HEK293 (cell line): ENCODE measurements around the gene SH3BP5L.

Source experiments
- CTCF ChIA-PET: fragments of 350-600 bp; formaldehyde crosslinking; extraction: SDS; loops from one replicate; lab custom pipeline; 2021; ENCODE audit warnings: antibody characterized with exemption; lab: Yijun Ruan, JAX
- POLR2A ChIA-PET: fragments of 300-600 bp; formaldehyde crosslinking; extraction: SDS; loops from one replicate; lab custom pipeline; 2020; ENCODE audit warnings: antibody characterized with exemption, inconsistent platforms; lab: Yijun Ruan, JAX
- H3K27ac ChIP-seq: fragments of 200-500 bp; sonication (Bioruptor generic); 2 replicates; pipeline ENCODE4 v1.5.1; 2014; ENCODE audit warnings: low read depth, low read length, control low read depth, inconsistent platforms; ENCODE audit errors: extremely low read depth
- H3K36me3 ChIP-seq, 2 experiments: fragments of 200-500 bp in 1 of 2; sonication (Bioruptor generic) in 1 of 2; 1 replicate in 1 of 2; 2 replicates in 1 of 2; pipeline ENCODE4 v1.5.1; 2014 to 2017; ENCODE audit warnings: inconsistent platforms in 2 of 2, low read length in 2 of 2; ENCODE audit not compliant: control insufficient read depth in 2 of 2, insufficient read depth in 1 of 2
- H3K4me1 ChIP-seq: fragments of 200-500 bp; sonication (Bioruptor generic); 2 replicates; pipeline ENCODE4 v1.5.1; 2014; ENCODE audit warnings: mild to moderate bottlenecking, low read length, inconsistent platforms; ENCODE audit not compliant: control insufficient read depth, insufficient read depth
- H3K4me3 ChIP-seq: 2 replicates; pipeline ENCODE4 v1.5.1; 2011; ENCODE audit warnings: low read depth, mild to moderate bottlenecking, control low read depth, low read length, moderate library complexity
- H3K9me3 ChIP-seq: fragments of 200-500 bp; sonication (Bioruptor generic); 2 replicates; pipeline ENCODE4 v1.5.1; 2014; ENCODE audit warnings: low read depth, low read length, inconsistent platforms; ENCODE audit not compliant: control insufficient read depth, insufficient read depth
- EGR2 ChIP-seq: fragments of 450-650 bp; formaldehyde crosslinking; IDR thresholded peaks from 2 replicates; pipeline ENCODE4 v1.5.1; 2016; ENCODE audit warnings: low read depth, missing biosample characterization, missing genetic modification characterization
- IKZF3 ChIP-seq: fragments of 450-650 bp; IDR thresholded peaks from 2 replicates; pipeline ENCODE4 v1.5.0; 2018; ENCODE audit warnings: missing biosample characterization, mild to moderate bottlenecking, missing genetic modification characterization, moderate library complexity
- KLF16 ChIP-seq: fragments of 450-650 bp; formaldehyde crosslinking; IDR thresholded peaks from 2 replicates; pipeline ENCODE4 v1.5.1; 2017; ENCODE audit warnings: missing biosample characterization, missing genetic modification characterization
- SETDB1 ChIP-seq: IDR thresholded peaks from one replicate; pipeline ENCODE4 v1.6.1; 2017; ENCODE audit warnings: mild to moderate bottlenecking, low read length, moderate library complexity, mixed read lengths; ENCODE audit not compliant: insufficient read length
- SP3 ChIP-seq: fragments of 450-650 bp; formaldehyde crosslinking; IDR thresholded peaks from 2 replicates; pipeline ENCODE4 v1.5.1; 2016; ENCODE audit warnings: missing biosample characterization, missing genetic modification characterization
- YY1 ChIP-seq: fragments of 450-650 bp; formaldehyde crosslinking; IDR thresholded peaks from 2 replicates; pipeline ENCODE4 v1.5.1; 2018; ENCODE audit warnings: missing biosample characterization, missing genetic modification characterization
- ZEB2 ChIP-seq: fragments of 450-650 bp; formaldehyde crosslinking; IDR thresholded peaks from 2 replicates; pipeline ENCODE4 v1.5.1; 2016; ENCODE audit warnings: missing biosample characterization, missing genetic modification characterization
- ZNF132 ChIP-seq: fragments of 450-650 bp; formaldehyde crosslinking; IDR thresholded peaks from 2 replicates; pipeline ENCODE4 v1.5.1; 2017; ENCODE audit warnings: missing biosample characterization, missing genetic modification characterization, borderline replicate concordance
- ZNF16 ChIP-seq: fragments of 450-650 bp; formaldehyde crosslinking; IDR thresholded peaks from 2 replicates; pipeline ENCODE4 v1.5.1; 2016; ENCODE audit warnings: low read depth, missing biosample characterization, missing genetic modification characterization
- ZNF184 ChIP-seq: fragments of 450-650 bp; IDR thresholded peaks from 2 replicates; pipeline ENCODE4 v1.5.1; 2018; ENCODE audit warnings: missing biosample characterization, mild to moderate bottlenecking, missing genetic modification characterization
- ZNF2 ChIP-seq: fragments of 450-650 bp; formaldehyde crosslinking; IDR thresholded peaks from 2 replicates; pipeline ENCODE4 v1.5.1; 2016; ENCODE audit warnings: missing biosample characterization, missing genetic modification characterization
- ZNF202 ChIP-seq: fragments of 450-650 bp; formaldehyde crosslinking; IDR thresholded peaks from 2 replicates; pipeline ENCODE4 v1.5.1; 2016; ENCODE audit warnings: missing biosample characterization, missing genetic modification characterization, borderline replicate concordance
- ZNF292 ChIP-seq: fragments of 450-650 bp; formaldehyde crosslinking; IDR thresholded peaks from 2 replicates; pipeline ENCODE4 v1.5.1; 2016; ENCODE audit warnings: low read depth, missing biosample characterization, missing genetic modification characterization, borderline replicate concordance
- ZNF37A ChIP-seq: fragments of 450-650 bp; IDR thresholded peaks from 2 replicates; pipeline ENCODE4 v1.5.1; 2018; ENCODE audit warnings: missing biosample characterization, missing genetic modification characterization
- ZNF514 ChIP-seq: fragments of 450-650 bp; formaldehyde crosslinking; IDR thresholded peaks from 2 replicates; pipeline ENCODE4 v1.5.1; 2016; ENCODE audit warnings: missing biosample characterization, missing genetic modification characterization
- ZNF558 ChIP-seq: fragments of 450-650 bp; formaldehyde crosslinking; IDR thresholded peaks from 2 replicates; pipeline ENCODE4 v1.5.1; 2016; ENCODE audit warnings: missing biosample characterization, missing genetic modification characterization
- ZNF664 ChIP-seq: fragments of 450-650 bp; formaldehyde crosslinking; IDR thresholded peaks from 2 replicates; pipeline ENCODE4 v1.5.1; 2016; ENCODE audit warnings: missing biosample characterization, missing genetic modification characterization
- ZNF747 ChIP-seq: fragments of 450-650 bp; formaldehyde crosslinking; IDR thresholded peaks from 2 replicates; pipeline ENCODE4 v1.5.1; 2016; ENCODE audit warnings: missing biosample characterization, missing genetic modification characterization
- TF ChIP-seq, protein P1 (sequence below): fragments of 450-650 bp; formaldehyde crosslinking; IDR thresholded peaks from 2 replicates; pipeline ENCODE4 v1.5.1; 2016; ENCODE audit warnings: missing biosample characterization, missing genetic modification characterization, low read depth
- TF ChIP-seq, protein P2 (sequence below): fragments of 450-650 bp; formaldehyde crosslinking; IDR thresholded peaks from 2 replicates; pipeline ENCODE4 v1.5.1; 2017; ENCODE audit warnings: missing biosample characterization, missing genetic modification characterization
- TF ChIP-seq, protein P3 (sequence below): fragments of 450-650 bp; formaldehyde crosslinking; IDR thresholded peaks from 2 replicates; pipeline ENCODE4 v1.5.1; 2016; ENCODE audit warnings: missing biosample characterization, missing genetic modification characterization
- TF ChIP-seq, protein P4 (sequence below): fragments of 450-650 bp; formaldehyde crosslinking; IDR thresholded peaks from 2 replicates; pipeline ENCODE4 v1.5.1; 2016; ENCODE audit warnings: missing biosample characterization, missing genetic modification characterization, borderline replicate concordance

The SH3BP5L gene

DNA sequence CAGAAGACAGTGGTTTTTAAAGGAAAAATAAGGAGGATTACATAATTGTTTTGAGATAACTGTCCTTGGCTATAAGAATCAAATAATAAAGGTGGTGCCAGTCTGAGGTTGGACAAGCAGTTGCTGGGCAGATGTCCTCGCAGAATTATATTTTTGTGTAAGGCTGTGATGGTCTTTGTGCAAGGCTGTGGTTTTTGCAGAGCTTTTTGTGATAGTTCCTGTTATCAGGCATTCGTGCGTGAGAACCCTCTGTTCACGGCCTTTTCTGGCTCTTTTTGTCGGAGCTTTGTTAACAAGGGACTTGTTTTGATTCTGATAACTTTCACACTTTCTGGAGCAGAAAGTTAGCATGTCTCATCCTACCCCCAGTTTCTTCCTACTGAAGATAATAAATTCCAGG lies 33.4 kb downstream of the SH3BP5L start:
- POLR2A ChIA-PET, result no interaction called here
- TF ChIP-seq ZNF132 (tag by site-specific recombination) (no peak), KLF16 (tag by site-specific recombination) (no peak), IKZF3 (tag by site-specific recombination) (no peak), ZNF2 (tag by site-specific recombination) (no peak), ZNF514 (tag by site-specific recombination) (no peak), YY1 (tag by site-specific recombination) (no peak), SETDB1 (no peak), EGR2 (tag by site-specific recombination) (no peak), ZNF184 (tag by site-specific recombination) (no peak), ZNF37A (tag by site-specific recombination) (no peak)
- TF ChIP-seq, protein P1, sequence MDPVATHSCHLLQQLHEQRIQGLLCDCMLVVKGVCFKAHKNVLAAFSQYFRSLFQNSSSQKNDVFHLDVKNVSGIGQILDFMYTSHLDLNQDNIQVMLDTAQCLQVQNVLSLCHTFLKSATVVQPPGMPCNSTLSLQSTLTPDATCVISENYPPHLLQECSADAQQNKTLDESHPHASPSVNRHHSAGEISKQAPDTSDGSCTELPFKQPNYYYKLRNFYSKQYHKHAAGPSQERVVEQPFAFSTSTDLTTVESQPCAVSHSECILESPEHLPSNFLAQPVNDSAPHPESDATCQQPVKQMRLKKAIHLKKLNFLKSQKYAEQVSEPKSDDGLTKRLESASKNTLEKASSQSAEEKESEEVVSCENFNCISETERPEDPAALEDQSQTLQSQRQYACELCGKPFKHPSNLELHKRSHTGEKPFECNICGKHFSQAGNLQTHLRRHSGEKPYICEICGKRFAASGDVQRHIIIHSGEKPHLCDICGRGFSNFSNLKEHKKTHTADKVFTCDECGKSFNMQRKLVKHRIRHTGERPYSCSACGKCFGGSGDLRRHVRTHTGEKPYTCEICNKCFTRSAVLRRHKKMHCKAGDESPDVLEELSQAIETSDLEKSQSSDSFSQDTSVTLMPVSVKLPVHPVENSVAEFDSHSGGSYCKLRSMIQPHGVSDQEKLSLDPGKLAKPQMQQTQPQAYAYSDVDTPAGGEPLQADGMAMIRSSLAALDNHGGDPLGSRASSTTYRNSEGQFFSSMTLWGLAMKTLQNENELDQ (tag by site-specific recombination), result no peak
- TF ChIP-seq, all 188 proteins: peak for 0
- CTCF ChIA-PET, result no interaction called here
- Histone ChIP-seq H3K27ac (no peak overlapping the region), H3K4me3 (no peak overlapping the region), H3K36me3 (no peaks in the 10 kb centered on the region), H3K9me3 (no peaks in the 10 kb centered on the region), H3K4me1 (no peaks in the 10 kb centered on the region)

DNA sequence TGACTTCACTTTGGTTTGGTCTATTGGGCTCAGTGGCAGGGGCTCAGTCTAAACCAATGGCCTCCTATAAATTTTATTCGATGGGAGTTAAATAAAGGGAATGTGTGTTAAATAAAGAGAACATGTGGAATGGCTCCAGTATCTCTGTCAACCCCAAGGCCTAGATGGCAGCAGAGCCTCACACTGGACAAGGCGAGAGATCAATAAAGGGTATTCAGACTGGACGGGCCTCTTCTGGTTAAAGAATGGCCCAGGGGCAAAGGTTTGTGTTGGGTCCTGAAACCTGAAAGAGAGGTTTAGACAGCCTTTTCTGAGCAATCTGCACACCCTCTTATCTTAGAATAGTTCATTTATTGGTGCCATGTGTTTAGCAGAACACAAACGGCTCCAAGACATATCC lies 34.7 kb downstream of the SH3BP5L start:
- H3K36me3 ChIP-seq, result no peaks in the 10 kb centered on the region
- no peak for TF ChIP-seq ZNF16
- TF ChIP-seq ZNF747 (tag by site-specific recombination), result no peak
- no peak for TF ChIP-seq ZNF37A (tag by site-specific recombination)
- TF ChIP-seq ZNF202, result no peak
- TF ChIP-seq, protein P2, sequence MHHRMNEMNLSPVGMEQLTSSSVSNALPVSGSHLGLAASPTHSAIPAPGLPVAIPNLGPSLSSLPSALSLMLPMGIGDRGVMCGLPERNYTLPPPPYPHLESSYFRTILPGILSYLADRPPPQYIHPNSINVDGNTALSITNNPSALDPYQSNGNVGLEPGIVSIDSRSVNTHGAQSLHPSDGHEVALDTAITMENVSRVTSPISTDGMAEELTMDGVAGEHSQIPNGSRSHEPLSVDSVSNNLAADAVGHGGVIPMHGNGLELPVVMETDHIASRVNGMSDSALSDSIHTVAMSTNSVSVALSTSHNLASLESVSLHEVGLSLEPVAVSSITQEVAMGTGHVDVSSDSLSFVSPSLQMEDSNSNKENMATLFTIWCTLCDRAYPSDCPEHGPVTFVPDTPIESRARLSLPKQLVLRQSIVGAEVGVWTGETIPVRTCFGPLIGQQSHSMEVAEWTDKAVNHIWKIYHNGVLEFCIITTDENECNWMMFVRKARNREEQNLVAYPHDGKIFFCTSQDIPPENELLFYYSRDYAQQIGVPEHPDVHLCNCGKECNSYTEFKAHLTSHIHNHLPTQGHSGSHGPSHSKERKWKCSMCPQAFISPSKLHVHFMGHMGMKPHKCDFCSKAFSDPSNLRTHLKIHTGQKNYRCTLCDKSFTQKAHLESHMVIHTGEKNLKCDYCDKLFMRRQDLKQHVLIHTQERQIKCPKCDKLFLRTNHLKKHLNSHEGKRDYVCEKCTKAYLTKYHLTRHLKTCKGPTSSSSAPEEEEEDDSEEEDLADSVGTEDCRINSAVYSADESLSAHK, result no peak
- no peaks in the 10 kb centered on the region for H3K9me3 ChIP-seq
- no peak overlapping the region for H3K27ac ChIP-seq
- no peaks in the 10 kb centered on the region for H3K4me1 ChIP-seq
- POLR2A ChIA-PET, result no interaction called here
- H3K4me3 ChIP-seq, result no peak overlapping the region
- CTCF ChIA-PET, result no interaction called here

DNA sequence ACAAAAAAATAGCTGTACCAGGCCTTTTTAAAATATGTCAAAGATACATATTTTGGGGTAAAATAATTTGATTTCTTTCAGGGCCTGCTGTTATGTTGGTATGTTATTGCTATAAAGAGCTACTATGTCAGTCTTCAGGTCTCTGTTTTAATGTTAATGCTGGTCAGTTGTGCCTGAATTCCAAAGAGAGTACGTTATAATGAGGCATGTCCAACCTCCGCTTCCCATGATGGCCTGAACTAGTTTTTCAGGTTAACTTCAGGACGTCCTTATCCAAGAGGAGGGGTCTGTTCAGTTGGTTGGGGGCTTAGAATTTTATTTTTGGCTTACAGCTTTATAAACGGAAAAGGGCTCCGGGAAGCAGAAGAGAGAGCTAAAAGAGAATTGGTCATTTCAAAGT lies 35.3 kb downstream of the SH3BP5L start:
- ChIA-PET POLR2A (no interaction called here), CTCF (no interaction called here)
- Histone ChIP-seq H3K4me1 (no peaks in the 10 kb centered on the region), H3K27ac (no peak overlapping the region), H3K9me3 (no peaks in the 10 kb centered on the region), H3K36me3 (no peaks in the 10 kb centered on the region), H3K4me3 (no peak overlapping the region)
- TF ChIP-seq, protein P3, sequence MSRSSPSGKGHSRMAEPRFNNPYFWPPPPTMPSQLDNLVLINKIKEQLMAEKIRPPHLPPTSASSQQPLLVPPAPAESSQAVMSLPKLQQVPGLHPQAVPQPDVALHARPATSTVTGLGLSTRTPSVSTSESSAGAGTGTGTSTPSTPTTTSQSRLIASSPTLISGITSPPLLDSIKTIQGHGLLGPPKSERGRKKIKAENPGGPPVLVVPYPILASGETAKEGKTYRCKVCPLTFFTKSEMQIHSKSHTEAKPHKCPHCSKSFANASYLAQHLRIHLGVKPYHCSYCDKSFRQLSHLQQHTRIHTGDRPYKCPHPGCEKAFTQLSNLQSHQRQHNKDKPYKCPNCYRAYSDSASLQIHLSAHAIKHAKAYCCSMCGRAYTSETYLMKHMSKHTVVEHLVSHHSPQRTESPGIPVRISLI (tag by site-specific recombination), result no peak
- TF ChIP-seq ZNF558 (no peak), ZEB2 (tag by site-specific recombination) (no peak), SP3 (tag by site-specific recombination) (no peak), KLF16 (tag by site-specific recombination) (no peak), ZNF292 (no peak), ZNF664 (no peak)
- TF ChIP-seq, protein P4, sequence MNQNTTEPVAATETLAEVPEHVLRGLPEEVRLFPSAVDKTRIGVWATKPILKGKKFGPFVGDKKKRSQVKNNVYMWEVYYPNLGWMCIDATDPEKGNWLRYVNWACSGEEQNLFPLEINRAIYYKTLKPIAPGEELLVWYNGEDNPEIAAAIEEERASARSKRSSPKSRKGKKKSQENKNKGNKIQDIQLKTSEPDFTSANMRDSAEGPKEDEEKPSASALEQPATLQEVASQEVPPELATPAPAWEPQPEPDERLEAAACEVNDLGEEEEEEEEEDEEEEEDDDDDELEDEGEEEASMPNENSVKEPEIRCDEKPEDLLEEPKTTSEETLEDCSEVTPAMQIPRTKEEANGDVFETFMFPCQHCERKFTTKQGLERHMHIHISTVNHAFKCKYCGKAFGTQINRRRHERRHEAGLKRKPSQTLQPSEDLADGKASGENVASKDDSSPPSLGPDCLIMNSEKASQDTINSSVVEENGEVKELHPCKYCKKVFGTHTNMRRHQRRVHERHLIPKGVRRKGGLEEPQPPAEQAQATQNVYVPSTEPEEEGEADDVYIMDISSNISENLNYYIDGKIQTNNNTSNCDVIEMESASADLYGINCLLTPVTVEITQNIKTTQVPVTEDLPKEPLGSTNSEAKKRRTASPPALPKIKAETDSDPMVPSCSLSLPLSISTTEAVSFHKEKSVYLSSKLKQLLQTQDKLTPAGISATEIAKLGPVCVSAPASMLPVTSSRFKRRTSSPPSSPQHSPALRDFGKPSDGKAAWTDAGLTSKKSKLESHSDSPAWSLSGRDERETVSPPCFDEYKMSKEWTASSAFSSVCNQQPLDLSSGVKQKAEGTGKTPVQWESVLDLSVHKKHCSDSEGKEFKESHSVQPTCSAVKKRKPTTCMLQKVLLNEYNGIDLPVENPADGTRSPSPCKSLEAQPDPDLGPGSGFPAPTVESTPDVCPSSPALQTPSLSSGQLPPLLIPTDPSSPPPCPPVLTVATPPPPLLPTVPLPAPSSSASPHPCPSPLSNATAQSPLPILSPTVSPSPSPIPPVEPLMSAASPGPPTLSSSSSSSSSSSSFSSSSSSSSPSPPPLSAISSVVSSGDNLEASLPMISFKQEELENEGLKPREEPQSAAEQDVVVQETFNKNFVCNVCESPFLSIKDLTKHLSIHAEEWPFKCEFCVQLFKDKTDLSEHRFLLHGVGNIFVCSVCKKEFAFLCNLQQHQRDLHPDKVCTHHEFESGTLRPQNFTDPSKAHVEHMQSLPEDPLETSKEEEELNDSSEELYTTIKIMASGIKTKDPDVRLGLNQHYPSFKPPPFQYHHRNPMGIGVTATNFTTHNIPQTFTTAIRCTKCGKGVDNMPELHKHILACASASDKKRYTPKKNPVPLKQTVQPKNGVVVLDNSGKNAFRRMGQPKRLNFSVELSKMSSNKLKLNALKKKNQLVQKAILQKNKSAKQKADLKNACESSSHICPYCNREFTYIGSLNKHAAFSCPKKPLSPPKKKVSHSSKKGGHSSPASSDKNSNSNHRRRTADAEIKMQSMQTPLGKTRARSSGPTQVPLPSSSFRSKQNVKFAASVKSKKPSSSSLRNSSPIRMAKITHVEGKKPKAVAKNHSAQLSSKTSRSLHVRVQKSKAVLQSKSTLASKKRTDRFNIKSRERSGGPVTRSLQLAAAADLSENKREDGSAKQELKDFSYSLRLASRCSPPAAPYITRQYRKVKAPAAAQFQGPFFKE, result no peak
